Neural progenitor cell (in vitro differentiated cells): ENCODE results near the gene SLC35F3.

Source experiments
- CTCF ChIP-seq: fragments of 200-600 bp; sonication (generic); IDR thresholded peaks from 2 replicates; pipeline ENCODE4 v1.5.1; 2017; ENCODE audit warnings: antibody characterized with exemption, mild to moderate bottlenecking
- EZH2 ChIP-seq: fragments of 200-600 bp; sonication (generic); IDR thresholded peaks from 2 replicates; pipeline ENCODE4 v1.6.1; 2017; ENCODE audit warnings: antibody characterized with exemption, mild to moderate bottlenecking, moderate library complexity
- EZH2phosphoT487 ChIP-seq: fragments of 200-600 bp; sonication (generic); IDR thresholded peaks from 2 replicates; pipeline ENCODE4 v1.6.1; 2017; ENCODE audit warnings: antibody characterized with exemption

- TF ChIP-seq CTCF (no peak), EZH2phosphoT487 (no peak), EZH2 (no peak)
Observed at GRCh38 chr1:233936842-233937241, 32.4 kb downstream of the SLC35F3 start.
